ENCODE measurements around the gene TXNL4A.
A peak's percentile ranks its signal among the peaks of the same experiment; 100 is the strongest.

TXNL4A gene

DNA sequence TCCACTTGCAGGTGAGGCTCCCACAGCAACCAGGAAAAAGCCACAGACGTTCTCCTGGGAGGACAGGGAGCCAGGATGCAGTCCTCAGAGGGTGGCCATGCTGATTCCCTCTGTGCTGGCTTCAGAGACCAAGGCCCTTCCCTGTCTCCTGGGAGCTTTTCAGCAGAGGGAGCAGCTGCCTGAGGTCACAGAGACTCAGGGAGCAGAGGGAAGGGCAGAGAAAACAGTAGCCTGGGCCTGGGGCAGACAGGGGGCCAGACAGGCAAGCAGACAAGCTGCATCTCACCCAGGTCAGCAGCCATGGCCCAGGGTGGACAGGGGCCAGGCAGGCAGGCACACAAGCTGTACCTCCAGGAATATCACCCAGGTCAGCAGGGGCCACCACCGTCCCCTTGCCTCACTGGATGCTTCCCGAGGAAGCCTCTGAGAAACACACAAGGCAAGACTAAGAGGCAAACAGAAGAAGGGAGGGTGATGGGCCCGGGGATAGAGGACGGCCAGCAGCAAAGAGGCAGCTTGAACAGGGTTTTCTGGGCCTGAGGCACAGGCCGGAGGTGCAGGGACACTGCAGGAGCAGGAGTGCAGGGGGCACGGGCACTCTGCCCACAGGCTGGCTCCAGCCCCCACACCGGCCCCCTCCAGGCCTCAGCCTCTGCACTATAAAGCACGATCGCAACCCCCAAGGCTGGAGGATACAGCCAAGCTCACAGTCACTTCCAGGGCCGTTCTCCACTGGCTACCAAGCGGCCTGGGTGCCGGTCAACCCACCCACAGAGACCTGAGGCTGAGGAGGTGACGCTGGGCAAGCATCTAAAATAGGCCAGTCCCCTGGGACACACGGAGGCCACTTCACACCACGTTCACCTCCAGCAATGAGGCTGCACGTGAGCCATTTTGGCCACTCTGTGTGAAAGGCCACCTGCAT lies 43.0 kb downstream of the TXNL4A start:
- ChIA-PET CTCF (no interaction called here), POLR2A (ENCODE audit: low non-redundant PET) (no interaction called here)
- TF ChIP-seq, protein P1, sequence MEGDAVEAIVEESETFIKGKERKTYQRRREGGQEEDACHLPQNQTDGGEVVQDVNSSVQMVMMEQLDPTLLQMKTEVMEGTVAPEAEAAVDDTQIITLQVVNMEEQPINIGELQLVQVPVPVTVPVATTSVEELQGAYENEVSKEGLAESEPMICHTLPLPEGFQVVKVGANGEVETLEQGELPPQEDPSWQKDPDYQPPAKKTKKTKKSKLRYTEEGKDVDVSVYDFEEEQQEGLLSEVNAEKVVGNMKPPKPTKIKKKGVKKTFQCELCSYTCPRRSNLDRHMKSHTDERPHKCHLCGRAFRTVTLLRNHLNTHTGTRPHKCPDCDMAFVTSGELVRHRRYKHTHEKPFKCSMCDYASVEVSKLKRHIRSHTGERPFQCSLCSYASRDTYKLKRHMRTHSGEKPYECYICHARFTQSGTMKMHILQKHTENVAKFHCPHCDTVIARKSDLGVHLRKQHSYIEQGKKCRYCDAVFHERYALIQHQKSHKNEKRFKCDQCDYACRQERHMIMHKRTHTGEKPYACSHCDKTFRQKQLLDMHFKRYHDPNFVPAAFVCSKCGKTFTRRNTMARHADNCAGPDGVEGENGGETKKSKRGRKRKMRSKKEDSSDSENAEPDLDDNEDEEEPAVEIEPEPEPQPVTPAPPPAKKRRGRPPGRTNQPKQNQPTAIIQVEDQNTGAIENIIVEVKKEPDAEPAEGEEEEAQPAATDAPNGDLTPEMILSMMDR (conservative IDR thresholded peaks at IDR 0.05; ENCODE audit: low read depth), result no peak
- no peak overlapping the region for H3K27ac ChIP-seq
- no peak for DNase-seq (ENCODE audit: low spot score)

DNA sequence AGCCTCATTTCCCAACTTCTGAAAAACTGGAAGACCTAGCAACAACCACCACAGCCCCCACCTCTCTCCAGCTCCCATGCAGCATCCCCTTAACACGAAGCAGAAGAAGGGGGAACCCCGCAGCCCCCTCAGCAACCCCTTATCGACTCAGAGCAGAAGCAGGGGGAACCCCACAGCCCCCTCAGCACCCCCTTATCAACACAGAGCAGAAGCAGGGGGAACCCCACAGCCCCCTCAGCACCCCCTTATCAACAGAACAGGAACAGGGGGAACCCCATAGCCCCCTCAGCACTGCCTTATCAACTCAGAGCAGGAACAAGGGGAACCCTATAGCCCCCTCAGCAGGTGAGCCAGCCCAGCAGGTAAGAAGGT lies 43.6 kb downstream of the TXNL4A start:
- H3K27ac ChIP-seq, result 0 out of 2 replicates have a peak overlapping the region, but pooled peaks have one; percentile 15
- ChIA-PET POLR2A (ENCODE audit: low non-redundant PET) (interaction anchor here (0.7 kb wide), 1 partner anchor 22 kb away, joined by 9 read pairs; no protein-coding TSS in a partner anchor), CTCF (interaction anchor here (0.6 kb wide), 1 partner anchor 51 kb away, joined by 3 read pairs; no protein-coding TSS in a partner anchor)
- no peak for DNase-seq (ENCODE audit: low spot score)
- TF ChIP-seq, protein P1 (conservative IDR thresholded peaks at IDR 0.05; ENCODE audit: low read depth), result no peak

DNA sequence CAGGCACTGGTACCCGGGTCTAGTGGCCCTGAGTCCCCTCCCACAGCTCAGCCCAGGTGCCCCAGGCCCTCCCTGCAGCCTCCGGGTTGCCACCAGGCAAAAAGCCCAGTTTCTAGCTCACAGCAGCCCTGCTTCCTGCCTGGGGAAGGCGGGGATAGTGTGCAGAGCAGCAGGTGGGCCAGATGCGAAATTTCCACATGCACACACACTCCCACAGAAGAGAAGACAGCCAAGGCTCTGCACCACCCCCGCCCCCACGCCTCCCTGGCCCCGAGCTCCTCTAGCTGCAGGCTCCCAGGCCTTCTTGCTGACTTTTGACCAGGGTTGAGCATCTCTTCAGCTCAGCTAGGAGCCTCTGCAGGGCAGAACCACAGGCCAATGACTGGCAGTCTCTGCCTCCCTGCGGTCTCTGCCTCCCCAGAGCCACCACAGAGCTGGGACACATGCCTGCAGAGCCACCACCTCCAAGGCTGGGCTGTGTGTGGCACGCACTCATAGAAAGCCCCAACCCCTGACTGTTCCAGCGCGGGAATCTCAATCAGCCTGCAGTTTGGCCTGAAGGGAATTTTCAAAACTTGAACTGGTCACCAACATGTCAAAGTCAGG lies 44.1 kb downstream of the TXNL4A start:
- ChIA-PET POLR2A (ENCODE audit: low non-redundant PET) (interaction anchor here (0.7 kb wide), 1 partner anchor 22 kb away, joined by 9 read pairs; no protein-coding TSS in a partner anchor), CTCF (interaction anchor here (0.6 kb wide), 1 partner anchor 52 kb away, joined by 3 read pairs; no protein-coding TSS in a partner anchor)
- TF ChIP-seq, protein P1 (conservative IDR thresholded peaks at IDR 0.05; ENCODE audit: low read depth), result no peak
- H3K27ac ChIP-seq, result peak overlapping the region; percentile 15; the same call in 1 of the 2 replicates
- no peak for DNase-seq (ENCODE audit: low spot score)

DNA sequence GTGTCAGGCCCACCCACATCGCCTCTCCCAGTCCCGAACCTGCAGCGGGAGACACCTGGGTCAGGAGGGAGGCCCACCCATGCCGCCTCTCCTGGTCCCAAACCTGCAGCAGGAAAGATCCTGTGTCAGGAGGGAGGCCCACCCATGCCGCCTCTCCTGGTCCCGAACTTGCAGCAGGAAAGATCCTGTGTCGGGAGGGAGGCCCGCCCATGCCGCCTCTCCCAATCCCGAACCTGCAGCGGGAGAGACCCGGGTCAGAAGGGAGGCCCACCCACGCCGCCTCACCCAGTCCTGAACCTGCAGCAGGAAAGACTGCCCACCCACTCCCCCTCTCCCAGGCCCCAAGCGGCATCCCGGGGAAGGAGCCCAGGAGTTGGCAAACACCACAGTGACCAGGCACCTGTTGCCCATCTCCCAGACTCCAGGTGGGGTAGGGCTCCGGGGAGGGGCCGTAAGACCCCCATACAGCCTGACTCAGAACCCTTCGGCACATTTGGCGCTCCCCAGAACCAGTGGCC lies 44.7 kb downstream of the TXNL4A start:
- POLR2A ChIA-PET (ENCODE audit: low non-redundant PET), result no interaction called here
- CTCF ChIA-PET, result no interaction called here
- TF ChIP-seq, protein P1 (conservative IDR thresholded peaks at IDR 0.05; ENCODE audit: low read depth), result no peak
- no peak for DNase-seq (ENCODE audit: low spot score)
- no peak overlapping the region for H3K27ac ChIP-seq

DNA sequence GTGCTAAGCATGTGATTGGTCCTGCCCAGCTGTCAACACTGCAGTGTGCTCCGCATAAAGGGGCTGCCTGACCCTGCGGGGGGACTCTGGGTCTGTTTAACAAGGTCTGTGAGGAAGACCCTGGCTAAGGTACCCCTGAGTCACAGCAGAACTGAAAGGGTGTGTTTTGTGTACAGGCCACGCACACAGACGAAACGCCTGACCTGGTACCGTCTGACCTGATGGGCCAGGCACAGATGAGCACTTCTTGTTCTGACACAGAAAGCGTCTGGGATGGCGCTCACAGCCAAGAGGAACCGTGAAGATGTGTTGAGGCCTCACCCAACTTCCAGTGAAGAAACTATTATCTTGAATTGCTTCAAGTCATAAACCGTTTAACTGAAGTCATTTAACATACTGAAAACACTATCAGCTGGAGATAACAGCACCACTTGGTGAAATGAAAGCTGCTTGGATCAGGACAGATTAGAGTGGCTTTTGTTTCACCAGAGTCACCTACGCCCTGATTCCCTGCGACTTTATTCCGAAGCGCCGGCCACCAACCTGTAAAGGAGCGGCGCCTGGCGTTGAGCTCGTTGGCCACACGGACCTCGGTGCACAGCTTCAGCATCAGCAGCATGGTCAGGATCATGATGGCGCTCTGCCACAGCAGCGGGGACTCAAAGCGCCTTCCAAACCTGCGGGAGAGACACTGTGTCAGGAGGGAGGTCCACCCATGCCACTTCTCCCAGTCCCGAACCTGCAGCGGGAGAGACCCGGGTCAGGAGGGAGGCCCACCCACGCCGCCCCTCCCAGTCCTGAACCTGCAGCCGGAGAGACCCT lies 45.4 kb downstream of the TXNL4A start:
- peak overlapping the region; percentile 39 for H3K27ac ChIP-seq
- TF ChIP-seq, protein P1 (conservative IDR thresholded peaks at IDR 0.05; ENCODE audit: low read depth), result no peak
- ChIA-PET CTCF (no interaction called here), POLR2A (ENCODE audit: low non-redundant PET) (no interaction called here)
- DNase-seq (ENCODE audit: low spot score), result no peak

DNA sequence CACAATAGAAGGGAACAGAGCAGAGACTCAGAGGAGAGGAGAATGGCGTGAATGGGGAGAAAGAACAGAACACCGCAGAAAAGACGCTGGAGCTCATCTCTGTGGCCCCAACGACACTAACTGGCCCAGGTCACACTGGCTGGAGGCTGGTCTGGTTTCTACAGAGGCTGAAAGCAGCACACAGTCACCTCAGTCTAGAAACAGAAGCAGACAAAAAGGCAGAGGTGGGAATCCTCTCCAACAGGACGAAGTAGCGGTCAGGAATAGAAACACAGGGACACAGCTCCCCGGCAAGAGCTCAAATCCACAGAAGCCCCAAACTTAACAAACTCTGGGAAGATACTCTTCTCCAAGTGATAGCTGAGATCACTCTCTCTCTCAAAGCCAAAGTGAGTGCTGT lies 46.2 kb downstream of the TXNL4A start:
- TF ChIP-seq, protein P1 (conservative IDR thresholded peaks at IDR 0.05; ENCODE audit: low read depth), result no peak
- peak overlapping the region; percentile 39 for H3K27ac ChIP-seq
- ChIA-PET CTCF (interaction anchor here (0.6 kb wide), 1 partner anchor 155 kb away, joined by 5 read pairs; no protein-coding TSS in a partner anchor), POLR2A (ENCODE audit: low non-redundant PET) (no interaction called here)
- DNase-seq (ENCODE audit: low spot score), result no peak

All from RWPE1 (cell line).